Stimulated activated CD4-positive, alpha-beta T cell treated with anti-CD3 and anti-CD28 coated beads, Interleukin-4, amount 100 ng/mL, for 48 hours (primary cell): ENCODE data around the gene PCDH15.
"Not testable (repeated sequence)": the region's sequence is repeated elsewhere in the genome, so short reads cannot be mapped to it uniquely, and the experiment has no call there.

Source experiments
- DNase-seq, 2 donors: peaks; one replicate each; pipeline ENCODE4 v3.0.0-alpha.2; 2020; ENCODE audit warnings: low read depth in 2 of 2

The PCDH15 gene

DNA sequence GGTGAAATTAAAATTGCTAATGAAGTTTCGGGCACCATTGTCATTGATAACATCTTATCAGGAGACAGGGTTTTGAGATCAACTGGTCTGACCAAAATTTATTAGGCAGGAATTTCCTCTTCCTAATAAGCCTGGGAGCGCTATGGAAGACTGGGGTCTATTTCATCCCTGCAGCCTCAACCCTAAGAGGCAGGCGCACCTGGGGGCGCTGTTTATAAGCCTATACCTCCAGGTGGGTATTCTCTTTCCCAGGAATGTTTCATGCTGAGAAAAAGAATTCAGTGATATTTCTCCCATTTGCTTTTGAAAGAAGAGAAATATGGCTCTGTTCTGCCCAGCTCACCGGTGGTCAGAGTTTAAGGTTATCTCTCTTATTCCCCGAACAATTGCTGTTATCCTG is 406.4 kb downstream of the PCDH15 start:
- DNase-seq: not testable (repeated sequence)

DNA sequence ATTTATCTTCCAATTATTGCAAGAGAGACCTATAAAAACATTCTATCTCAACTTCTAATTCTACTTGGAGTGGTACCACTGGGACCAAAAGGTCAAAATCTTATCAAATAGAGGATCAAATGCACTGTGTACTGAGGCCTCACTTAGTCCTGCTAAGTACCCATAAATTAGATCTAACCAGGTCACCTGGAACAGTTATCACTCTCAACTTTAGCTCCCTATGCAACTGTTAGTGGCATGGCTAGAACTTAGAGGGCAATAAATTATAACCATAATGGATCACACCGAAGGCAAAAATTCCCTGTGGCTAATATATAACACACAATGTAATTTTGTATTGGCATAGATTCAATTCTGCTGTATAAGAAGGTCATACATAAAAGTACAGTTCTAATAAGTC is 428.9 kb downstream of the PCDH15 start:
- no peak for DNase-seq

- DNase-seq: no peak
Measured at GRCh38 chr10:54368984-54369383, 432.0 kb downstream of the PCDH15 start.

DNA sequence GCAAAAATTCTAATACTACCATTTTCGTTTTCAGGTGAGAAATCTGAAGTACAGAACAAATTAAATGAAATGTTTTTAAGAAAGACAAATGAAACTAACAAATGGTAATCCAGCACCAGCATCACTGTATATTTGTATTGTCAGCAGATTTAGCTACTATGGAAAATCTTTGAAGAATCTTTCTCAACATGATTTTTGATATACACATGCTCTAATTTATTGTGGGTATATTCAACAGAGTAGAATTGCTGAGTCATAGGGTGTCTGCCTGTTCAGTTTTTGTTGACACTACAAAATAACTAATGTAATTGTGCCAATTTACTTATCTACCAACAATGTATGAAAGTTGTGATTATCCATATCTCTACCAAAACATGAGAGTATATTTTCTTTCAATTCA is 437.6 kb downstream of the PCDH15 start:
- no peak for DNase-seq

DNA sequence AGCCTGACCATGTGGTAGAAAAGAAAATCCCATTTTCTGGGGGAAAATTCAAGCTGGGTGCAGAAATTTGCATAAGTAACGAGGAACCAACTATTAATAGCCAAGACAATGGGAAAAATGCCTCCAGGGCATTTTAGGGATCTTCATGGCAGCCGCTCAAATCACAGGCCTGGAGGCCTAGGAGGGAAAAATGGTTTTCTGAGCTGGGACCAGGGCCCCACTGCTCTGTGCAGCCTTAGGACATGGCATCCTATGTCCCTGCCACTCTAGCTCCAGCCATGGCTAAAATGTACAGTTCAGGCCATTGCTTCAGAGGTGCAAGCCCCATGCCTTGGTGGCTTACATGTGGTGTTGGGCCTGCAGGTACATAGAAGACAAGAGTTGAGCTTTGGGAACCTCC is 459.0 kb downstream of the PCDH15 start:
- no peak for DNase-seq

- no peak for DNase-seq
Measured at GRCh38 chr10:54335296-54335695, 465.7 kb downstream of the PCDH15 start.

- no peak for DNase-seq
Measured at GRCh38 chr10:54319341-54319740, 481.7 kb downstream of the PCDH15 start.

DNA sequence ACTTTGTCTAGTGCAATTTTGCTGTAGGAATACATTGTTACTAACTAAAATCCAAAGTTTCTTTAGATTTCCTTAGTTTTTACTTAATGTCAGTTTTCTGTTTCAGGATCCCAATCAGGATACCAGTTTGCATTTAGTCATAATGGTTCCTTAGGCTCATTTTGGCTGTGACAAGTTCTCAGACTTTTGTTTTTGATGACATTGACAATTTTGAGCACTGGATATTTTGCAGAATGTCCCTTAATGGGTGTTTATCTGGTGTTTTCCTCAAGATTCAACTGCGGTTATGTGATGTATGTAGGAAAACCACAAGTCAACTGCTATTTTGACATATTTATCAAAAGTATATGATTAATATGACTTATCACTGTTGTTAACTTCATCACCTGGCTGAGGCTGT is 482.6 kb downstream of the PCDH15 start:
- no peak for DNase-seq

- no peak for DNase-seq
Measured at GRCh38 chr10:54314430-54314829, 486.6 kb downstream of the PCDH15 start.

DNA sequence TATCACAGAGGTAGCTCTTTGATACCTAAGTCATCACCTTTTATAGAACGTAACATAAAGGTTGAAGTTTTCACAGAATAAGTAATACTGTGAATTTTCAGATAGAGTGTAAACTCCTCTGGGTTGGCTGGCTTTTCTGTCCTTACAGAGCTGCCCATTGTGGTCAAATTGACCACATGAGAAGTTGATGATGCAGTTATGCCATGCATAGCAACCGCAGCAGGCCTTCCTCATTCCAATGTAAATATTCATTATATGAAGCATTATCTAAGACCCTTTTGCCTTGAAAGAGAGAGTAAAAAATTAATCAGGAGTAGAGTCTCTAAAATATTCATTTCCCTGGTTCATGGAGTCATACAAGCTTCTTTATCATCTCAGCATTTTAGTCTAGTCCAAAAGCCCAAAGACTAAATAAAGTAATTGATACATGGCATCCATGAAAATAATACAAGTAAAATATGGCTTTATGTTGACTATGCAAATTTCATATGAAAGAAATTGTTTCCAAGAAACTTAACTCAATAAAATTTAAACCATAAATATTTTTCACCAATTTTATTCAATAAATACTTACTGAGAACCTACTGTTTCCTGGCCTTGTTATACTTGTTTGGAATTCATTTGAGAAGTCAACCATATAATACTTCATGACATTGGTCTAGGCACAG is 516.4 kb downstream of the PCDH15 start:
- DNase-seq: no peak

GRCh38 chr10:54282012-54282411 is 519.0 kb downstream of the PCDH15 start:
- no peak for DNase-seq

- no peak for DNase-seq
Measured at GRCh38 chr10:54266395-54266794, 534.6 kb downstream of the PCDH15 start.

DNA sequence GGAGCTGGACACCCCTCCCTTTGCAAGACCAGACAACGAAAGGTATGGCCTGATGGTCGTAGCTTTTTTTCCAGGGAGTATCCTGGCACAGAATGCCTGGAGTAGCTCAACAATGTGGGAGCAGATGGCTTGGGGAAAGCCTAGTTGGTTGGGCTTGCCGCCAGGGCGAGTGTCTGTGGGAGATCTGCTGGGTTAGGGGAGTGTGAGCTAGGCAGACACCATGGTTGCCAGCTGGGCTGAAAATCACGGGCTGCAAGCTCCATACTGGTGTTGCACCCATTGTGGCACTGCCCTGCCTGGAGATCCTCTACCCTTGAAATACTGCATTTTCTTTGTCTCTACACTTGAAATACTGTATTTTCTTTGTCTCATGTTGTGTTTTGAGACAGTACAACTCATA is 538.3 kb downstream of the PCDH15 start:
- no peak for DNase-seq

GRCh38 chr10:54259104-54259503 is 541.9 kb downstream of the PCDH15 start:
- no peak for DNase-seq

DNA sequence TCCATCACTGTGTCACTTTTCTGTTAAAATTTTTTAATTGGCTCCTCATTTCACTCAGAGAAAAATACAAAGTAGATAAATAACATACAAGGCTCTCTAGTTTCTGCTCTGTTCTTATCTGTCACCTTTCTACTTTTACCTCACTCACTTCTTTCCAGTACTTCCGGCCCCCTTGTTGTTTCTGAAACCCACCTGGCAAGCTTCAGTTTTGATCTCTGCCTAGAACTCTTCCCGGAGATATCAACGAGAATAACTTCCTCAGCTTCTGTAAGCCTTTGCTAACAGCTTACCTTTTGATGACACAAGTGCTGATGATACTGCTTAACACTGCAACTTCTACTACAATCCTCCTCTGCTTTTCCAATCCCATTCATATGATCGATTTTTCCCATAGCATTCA is 566.2 kb downstream of the PCDH15 start:
- no peak for DNase-seq

DNA sequence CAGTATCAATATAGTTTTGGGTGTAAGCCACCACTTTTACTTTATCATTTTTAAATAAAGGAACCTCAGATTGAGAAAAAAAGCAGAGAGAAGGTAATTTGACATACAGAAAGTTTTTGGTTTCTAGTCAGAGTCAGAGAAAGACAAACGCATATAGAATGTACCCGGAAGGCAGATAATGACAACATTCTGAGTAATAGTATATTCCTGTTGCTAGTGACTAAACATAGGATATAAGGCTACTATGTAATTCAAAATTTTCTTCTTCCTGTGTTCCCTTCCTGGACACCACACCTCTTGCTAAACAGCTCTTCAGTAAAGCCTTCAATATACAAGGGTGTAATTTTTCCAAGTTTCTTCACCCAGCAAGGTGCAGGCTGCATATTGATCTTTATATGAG is 597.6 kb downstream of the PCDH15 start:
- DNase-seq: no peak

DNA sequence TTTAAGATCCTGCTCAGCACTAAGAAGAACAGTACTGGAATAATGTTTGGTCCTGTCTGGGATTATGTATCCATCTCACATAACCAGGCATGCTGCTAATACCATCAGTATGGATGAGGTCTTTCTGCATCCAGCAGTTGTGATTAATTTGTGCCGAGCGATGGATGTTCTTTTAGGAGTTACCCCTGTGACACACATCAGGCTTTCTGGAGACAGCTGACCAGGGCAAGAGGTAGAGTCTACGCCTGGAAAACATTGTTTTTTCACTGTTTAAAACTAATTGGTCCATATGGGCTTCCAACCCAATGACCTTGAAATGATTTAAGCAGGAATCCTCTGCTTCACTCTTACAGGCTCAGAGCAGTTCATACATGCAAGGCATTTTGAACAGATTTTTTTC is 603.0 kb downstream of the PCDH15 start:
- no peak for DNase-seq

DNA sequence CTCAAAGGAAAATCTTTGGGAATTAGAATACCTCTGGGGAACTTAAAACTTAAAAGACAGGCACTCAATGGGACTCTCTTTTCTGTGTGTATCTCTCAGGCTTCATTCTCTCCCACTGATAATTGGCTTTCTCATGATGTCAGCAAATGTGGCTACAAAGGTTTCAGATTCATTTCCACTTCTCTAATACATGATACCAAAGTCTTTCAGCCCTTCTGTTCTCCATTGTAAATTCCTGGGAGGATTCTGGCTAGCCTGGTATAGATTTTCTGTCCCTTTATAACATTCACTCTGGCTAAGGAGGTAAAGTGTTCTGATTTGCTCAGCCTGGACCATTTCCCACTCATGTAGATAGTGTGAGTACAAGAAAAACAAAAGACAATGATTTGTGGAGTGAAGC is 606.2 kb downstream of the PCDH15 start:
- DNase-seq: no peak

DNA sequence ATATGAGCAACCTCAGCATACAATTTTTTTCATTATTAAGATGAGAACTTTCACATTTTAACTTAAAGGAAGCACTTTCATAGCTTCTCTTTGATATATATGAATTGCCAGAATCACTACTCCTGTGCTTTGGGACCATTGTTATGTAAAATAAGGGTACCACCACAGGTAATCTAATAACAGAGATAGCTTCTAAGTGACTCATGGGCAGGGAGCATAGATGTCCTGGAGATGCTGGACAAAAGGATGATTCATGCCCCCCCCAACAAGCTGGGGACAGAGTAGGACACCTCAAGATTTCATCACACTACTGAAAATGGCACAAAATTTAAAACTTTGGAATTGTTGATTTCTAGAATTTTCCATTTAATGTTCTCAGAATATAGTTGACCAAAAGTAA is 641.1 kb downstream of the PCDH15 start:
- no peak for DNase-seq

GRCh38 chr10:54148508-54148907 is 652.5 kb downstream of the PCDH15 start:
- DNase-seq: no peak

DNA sequence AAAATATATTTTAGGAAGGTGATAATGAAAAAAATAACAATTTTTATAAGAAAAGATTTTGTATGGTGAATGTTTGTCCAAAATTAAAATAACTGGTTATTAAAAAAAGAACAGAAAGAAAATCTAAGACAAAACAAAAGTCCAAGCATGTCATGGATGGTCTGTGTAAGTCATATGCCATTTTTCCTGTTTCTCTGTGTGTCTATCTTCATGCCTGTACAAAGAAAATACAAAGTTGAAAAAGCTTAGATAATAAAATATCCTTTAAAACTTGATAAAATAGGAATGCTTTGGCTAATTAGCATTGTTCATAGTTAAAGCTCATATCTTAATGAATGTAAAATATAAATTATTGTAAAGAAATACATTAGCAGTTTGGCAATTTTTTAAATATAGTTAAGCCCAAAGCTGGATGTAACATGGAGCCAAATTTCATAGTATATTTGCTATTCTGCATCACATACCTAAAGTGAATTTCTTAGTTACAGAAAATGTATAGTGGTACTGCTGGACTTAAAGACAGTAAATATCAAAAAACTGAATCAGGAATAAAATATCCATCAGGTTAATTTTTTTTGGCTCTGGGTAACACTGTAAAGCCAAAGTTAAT is 661.1 kb downstream of the PCDH15 start:
- no peak for DNase-seq

DNA sequence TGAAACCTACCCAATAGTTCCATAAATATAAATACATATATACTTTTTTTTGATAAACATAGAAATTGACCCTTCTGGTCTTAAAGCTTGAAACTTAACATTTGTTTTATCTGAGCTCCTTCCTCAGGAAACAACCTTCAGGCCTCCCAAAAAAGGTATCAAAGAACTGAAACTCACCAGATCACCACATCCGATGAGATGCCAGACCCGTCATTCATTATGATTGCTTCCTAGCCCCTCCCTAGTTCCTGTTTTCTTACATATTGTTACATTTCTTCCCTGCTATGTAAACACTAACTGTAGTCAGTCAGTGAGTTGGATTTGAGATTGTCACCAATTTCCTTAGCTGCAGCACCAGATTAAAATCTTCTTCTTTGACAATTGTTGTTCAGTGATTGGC is 663.6 kb downstream of the PCDH15 start:
- DNase-seq: no peak

GRCh38 chr10:54133203-54133602 is 667.8 kb downstream of the PCDH15 start:
- no peak for DNase-seq

DNA sequence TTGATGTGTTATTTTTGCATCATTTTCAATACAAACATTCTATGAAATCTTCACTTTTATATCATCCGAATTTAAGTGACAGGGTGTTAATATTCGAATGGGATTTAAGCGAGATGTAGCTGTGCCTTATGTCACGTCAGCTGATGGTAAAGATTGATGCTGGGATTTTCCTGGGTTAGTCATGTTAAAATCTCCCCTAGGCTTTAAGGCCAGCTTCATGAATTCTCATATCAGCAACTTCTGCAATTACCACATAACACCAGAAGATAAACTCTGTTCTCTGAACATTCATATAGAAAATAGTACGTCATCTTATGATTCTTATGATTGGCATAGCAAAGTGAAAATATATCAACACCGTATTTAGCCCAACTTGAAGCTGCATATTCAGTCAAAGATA is 669.2 kb downstream of the PCDH15 start:
- no peak for DNase-seq
